Stimulated activated CD8-positive, alpha-beta memory T cell treated with anti-CD3 and anti-CD28 coated beads, Interleukin-15, amount 100 ng/mL, for 4 hours (primary cell): Measurements from ENCODE around the gene PCDH1.

Experiments
- DNase-seq, 2 donors: peaks; one replicate each; pipeline ENCODE4 v3.0.0-alpha.2; 2020; ENCODE audit warnings: low read depth in 2 of 2

PCDH1 gene

DNA sequence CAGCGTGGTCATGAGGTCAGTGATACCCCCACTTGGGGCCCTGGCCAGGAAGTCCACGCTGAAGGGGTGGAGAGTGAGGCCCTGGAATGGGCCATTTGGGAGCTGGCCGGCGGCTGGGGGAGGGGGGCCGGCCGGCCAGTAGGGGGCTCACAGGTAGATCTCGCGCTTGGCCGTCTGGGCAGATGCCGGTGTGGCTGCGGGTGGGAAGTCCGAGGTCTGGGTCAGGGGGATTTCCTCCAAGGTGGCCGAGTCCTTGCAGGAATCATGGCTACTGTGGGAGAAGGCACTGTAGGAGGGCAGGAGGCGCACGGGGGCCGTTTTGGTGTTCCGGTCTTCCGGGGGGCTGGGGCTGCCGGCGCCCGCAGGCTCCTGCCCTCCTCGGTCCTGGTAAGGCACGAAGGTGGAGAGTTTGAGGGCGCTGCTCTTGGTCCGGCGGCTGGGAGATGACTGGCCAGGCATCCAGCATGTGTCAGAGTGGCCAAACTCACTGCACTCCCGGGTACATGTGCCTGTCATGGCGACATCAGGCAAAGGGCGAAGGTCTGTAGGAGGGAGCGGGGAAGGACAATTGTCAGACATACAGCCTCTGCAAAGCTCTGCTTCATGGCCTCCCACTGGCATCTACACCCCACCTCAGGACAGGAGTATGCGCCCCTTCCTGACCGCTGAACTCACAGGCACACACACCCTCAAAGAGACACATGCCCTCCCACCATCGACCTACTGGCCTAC, 24.1 kb downstream of the PCDH1 start:
- DNase-seq = no peak

DNA sequence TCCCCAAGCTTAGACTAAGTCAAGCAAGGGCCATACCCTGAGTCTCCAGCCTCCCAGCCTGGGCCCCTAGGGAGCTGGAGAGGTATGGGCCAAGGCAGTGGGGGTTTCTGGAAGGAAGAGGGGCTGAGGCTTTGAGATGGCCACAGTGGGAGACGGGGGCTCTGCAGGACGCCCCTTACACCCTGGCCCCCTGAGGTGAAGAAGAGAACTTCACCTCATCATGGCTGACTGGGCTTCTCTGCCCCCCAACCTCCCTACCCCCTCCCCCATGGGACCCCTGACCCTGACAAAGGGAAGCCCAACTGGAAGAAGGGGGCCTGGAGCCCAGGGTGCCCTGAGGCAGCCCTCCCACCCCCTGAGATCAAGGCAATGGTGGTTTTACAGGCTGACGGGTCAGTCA, 25.8 kb downstream of the PCDH1 start:
- DNase-seq = no peak

DNA sequence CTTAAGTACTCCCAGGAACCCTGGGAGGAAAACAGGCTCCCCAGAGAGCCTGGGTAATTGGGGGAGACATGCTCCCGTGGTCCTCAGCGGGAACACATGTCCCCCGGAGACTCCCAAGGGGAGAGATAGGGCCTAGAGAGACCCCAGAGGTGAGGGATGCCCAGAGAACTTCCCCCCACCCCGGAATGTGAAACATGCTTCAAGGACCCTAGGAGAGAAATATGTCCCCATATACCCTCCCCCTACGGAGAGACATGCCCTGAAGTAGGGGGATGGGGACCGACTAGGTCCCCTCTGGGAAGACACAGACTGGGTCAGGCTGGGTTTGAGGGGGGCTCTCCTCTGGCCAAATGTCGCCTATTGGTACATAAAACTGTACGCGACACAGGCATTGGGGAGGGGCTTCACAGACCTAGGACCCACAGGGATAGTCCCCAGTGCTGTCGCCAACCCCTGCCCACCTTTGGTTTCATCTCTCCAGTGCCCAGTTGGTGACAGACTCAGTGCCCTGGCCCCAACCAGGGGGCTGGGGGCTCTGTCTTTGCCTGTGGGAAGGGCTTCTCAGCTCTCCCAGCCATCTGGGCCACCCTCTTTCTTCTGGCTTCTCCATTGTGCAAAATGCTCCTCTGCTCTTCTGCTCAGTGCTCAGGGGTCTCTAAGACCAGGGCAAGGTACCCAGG, 26.9 kb downstream of the PCDH1 start:
- no peak for DNase-seq

DNA sequence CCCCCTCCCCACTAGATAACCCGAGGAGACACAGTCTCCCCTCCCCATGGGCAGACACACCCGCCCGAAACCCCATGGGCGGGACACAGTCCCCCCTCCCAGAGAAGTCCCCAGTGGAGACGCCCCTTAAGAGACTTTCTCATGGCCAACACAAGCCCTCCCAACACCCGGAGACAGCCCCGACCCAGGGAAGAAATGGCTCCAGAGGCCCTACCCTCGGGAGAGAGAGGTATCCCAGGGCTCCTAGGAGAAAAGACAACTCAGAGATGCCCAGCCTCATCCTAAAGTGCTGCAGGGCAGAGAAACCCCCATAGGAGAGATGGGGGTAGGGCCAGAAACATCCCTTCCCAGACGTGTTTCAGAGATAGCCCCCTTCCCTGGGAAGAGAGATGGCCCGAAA, 27.4 kb downstream of the PCDH1 start:
- DNase-seq = no peak

DNA sequence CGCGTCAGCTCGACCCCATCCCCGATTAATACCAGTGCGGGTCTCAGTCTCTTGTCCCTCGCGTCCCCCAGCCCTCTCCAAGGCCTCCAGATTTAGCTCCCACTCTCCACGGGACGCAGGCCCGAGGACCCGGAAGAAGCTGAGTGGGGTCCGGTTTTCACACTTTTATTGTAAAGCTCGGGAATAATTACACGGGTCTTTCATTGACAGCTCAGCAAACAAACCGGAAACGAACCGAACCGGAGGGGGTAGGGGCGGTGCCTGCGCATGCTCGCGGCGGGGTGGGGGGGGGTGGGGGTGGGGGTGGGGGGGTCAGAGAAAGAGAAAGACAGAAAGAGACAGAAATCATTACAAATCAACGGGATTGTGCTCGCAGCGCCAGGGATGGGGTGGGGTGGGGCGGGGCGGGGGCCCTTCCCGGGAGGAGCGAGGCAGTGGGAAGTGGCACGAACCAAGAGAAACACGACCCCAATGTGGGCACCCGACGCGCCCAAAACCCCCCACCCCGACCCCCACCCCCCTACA, 27.9 kb downstream of the PCDH1 start:
- peak in 1 of 2 donors; percentile 8 for DNase-seq

DNA sequence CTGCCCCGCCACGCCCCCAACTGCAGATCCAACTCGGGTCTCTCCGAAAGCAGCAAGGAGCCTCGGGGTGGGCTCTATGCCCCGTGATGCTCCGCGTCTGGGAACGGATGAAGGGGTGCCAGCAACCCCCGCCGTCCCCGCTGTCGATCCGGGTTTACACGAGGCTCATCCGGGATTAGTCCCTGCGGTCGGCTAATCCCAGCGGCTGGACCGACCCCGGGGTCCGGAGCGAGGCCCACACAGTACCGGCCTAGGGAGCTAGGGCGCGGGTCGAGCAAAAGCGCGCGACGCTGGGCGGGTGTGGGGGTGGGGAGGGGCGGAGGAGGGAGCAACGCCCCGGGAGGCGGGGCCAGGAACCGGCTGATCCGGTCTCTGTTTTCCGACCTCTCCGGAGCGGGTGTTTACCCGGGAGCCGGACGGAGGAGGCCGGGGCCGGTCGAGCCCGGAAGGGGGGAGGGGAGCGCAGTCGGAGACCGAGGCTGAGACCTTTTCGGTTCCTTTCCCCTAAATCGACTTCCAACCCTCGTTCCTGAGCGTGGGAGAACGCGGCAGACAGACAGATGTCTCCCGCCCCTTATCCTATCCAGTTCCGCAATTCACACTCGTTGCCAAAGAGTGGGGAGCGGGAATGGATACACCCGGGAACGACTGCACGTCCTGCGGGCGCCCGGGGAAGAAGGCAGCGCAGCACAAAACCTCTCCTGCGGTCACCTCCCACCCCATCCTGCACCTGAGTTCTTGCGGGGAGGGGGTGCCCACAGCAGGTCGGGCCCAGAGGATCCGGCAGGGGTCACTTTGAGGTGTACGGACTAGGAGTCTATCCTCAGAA, 28.6 kb downstream of the PCDH1 start:
- peak; percentile 15 to 35 for DNase-seq

DNA sequence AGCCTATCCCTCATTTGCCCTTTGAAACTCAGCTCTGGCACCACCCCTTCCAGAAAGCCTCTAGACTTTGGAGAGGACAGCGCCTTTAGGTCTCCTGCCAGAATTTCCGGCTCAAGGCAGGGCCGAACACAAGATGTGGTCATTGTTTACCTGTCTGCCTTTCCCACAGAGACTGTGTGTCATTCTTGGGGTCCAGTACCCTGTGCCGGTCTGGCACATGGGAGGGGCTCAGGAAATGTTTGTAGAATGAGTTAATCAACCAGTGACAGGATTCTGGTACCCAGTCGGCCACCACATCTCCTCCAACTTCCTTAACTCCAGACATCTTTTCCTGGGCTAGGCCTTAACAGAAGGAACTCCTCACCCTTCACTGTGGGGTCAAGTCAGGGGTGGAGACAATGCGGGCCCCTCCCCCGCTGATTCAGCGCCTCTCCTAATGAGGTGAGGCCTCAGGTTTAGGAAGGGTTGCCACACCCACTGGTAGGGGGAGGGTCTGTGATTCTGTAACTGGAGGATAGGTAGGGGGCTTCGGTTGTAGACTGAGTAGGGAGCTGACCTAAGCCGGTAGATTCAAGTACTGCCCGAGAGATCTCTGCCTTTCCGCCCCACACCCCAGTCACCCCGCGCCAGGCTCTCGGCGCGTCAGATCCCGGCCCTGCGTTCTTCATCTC, 29.3 kb downstream of the PCDH1 start:
- DNase-seq = no peak

DNA sequence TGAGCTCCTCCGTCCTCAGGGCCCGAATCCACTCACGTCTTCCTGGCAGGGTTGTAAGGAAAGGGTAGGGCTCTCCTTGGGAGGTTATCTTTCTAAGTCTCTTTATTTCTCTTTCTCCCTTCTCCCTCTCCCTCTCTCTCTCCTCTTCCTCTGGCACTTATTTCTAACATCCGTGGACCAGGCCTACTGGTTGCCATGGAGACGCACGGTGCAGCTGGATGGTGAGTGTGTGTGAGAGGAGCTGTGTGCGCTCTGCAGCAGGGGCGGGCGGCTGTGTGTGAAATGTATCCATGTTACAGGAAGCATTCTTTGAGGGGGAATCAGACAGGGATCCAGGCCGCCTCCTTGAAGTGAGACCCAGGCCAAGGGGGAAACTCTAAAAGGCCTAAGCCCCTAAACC, 32.2 kb downstream of the PCDH1 start:
- DNase-seq = no peak

DNA sequence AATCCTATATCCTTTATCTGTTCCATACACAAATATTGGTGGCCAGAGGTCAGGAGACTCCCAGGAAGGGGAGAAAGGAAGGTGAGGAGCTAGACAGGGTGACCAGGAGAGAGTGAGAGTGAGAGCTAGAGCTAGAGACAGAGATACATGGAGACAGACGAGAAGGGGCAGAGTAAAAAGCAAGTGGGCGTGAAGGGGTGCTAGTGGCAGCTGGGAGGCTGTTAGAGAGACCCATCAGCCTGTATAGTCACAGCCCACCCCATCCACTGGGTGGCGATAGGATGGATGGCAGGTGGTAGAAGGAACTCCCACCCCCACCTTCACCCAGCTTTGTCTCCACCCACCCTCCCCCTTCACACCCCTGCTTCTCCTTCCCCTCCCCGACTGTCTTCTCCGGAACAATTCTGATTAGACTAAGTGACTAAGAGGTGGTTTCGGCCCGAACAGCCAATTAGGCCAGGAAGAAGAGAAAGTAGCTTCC, 32.8 kb downstream of the PCDH1 start:
- DNase-seq = no peak

DNA sequence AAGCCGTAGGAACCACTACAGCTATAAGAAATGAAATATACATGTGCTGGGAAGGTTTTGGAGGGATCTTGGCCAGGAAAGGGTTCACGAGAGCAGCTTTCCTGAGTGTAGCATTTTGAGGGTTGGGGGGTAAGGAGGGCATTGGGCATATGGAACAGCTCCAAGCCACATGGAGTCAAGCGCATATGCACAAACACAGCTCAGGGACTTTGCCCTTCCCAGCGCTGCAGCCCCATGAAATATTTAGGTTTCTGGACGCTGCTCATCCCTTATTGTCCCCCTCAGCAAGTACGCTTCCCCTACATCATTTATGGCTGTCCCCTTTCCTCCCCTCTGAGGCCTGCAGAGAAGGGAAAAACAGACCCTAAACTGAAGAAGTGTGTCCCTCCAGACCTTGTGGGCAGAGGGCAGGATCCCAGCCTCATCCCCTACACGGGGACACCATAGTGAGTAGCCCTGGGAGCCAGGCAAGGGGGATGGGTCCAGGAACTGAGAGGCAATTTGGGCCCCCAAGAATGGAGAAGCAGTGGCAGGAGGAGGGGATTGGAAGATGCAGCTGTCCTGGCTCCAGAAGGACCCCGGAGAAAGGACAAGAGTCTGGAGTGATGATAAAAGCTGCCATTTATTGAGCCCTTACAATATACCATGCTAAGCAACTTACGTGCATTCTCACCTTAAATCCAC, 33.7 kb downstream of the PCDH1 start:
- no peak for DNase-seq

DNA sequence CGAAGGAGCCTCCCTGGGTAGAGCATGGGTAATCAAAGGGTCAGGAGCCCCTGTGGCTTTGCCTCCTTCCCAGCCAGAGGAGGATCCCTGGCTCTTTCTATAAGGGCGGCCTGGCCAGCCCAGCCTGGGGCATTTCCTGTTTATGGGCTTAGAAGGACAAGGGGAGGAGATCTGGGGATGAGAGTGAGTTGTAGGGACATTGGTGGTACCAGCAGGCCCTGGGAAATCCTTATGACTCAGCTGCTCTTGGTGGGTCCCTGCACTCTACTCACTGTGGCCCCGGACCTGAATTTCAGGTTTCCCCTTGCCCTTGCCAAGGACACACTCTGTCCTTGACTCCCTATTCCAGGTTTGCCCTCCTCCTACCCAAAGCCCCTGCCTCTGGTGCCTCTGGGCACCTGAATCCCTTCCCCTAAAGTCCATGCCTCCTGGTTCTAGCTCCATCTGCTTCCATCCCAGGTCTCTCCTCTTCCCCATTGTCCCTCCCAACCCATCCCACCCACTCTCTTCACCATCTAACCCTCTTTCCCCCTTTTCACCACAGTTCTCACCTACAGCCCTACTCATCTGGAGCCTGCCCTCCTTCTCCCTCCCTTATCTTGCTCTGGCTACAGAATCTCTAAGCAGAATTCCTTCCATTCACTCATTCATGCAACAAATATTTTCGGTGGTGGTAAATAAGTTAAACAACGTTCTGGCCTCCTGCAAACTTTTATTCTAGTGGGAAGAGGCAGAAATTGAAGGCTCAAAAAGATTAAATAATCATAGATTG, 34.9 kb downstream of the PCDH1 start:
- DNase-seq = no peak

DNA sequence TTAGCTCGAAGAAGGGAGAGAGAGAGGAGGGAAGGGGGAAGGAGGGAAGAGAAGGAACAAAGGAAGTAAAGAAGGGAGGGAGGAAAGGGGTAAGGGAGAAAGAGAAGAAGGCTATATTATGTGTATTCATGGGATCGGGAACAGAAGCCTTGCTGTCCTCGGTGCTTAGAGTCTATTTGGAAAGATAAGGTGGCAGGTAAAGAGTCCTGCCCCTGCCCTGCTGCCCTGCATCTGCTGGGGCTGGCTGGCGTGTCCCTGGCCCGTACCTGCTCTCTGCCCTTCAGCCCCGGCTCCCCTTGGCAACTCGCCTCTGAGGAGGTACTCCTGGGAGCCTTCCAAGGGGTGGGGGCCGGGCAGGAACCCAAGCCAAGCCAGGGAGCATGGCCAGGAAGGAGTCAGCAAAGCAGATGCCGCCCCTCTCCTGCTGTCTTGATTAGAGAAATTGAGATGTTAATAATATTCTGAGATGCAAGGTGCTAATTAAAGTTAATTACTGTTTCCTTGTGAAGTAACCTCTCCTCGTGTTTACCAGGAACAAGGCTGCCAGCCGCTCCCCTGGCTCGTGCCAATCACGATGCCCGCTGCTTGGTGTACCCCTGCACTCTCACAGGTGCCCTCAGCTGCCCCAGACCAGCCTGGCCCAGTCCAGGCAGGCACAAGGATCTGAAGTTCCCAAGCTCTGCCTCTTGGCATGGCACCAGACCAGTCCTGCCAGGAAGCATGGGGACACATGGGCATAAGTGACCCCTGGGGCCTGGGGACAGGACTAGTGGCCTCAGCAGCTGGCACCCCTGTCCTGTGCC, 36.6 kb downstream of the PCDH1 start:
- DNase-seq = no peak

DNA sequence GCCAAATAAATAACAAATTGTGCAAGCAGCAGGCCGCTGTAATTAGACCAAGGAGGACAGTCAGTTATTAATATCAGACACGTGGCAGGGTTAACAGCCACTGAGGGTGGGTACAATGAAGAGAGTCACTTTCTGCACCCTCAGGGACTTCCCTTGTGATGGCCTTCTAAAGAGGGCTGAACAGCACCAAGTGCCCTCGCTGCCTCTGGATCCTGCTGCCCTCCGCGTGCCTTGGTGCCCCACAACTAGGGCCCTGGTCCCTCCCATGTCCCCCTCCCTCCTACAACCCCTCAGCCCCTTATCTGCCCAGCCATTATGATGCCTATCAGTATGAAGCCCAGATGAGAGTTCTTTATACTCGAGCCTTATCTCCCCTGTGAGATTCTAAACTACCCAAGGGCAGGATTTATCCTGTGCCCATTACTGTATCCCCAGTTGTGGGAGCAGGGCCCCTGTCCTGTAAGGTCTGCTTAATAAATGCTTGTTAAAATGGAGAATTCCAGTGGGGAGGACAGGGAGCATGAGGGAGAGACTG, 37.3 kb downstream of the PCDH1 start:
- no peak for DNase-seq

DNA sequence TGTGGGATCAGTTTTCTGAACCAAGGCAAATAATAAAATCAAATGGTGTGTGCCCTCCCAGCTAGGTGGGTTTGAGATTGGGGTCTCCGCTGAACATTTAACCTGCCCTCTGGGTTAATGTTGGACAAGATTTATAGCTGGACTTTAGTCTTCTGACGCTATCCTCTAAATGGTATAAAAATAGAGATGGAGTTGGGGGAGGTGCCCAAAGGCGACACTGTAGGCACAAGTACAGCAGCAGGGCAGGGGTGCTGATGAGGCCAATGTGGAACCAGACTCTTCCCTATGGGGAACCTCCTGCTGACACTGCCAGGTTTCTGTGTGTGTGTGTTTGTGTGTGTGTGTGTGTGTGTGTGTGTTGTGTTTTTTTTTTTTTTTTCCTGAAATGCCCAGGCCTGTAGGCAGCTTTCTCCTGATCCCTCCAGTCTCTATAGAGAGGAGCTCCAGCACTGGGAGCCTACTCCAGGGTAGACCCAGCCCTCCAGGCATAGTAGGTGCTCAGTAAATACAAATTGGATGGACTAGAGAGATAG, 37.9 kb downstream of the PCDH1 start:
- no peak for DNase-seq

DNA sequence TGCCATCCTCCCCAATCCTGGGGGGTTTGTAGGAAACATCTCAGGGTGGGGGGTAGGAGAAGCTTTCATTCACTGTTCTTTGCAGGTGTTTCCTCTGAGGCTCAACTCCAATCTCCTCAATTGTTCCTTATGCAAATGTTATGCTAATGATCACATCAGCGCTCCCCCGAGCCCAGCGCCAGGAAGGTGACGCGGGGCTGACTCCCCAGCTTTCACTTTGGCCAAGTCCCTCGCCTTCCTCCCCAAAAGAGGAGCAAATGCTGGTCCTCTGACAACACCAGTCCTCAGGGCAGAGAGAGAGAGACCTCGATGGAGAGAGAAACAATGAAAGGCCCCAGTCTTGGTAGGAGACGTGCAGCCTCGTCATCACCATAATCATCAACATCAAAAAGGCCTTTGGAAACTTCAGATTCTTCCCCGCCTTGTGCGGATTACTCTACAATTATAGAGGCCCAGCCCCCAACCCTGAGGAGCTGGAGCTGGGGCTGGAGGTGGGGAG, 39.1 kb downstream of the PCDH1 start:
- no peak for DNase-seq

DNA sequence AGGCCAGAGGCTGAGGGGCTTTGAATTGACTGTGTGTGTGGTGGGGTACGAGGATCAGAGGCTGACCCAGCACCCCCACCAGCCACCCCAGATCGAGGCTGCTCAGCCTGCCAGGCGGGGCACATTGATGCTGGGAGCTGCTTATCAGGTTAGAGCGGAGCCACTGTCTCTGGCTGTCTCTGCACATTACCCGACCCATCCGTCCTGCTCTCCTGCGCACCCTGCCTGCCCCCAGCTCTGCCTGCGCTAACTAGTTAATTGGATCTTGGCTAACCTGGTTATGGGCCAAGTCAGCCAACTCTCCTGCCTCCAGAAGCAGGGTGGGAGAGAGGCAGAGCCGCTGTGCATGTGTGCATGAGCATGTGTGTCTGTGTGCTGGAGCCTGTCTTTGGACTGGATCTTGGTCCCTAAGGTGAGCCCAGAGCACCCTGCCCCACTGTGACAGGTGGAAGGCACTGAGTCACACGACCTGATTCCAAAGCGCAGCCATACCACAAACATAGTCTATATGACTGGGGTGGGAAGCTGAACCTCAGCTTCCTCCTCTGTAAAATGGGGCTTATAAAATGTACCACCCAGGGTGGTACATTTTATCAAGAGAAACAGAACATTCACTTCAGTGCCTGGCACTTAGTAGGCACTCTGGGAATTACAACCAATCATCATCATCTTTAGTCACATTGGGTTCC, 39.7 kb downstream of the PCDH1 start:
- no peak for DNase-seq

DNA sequence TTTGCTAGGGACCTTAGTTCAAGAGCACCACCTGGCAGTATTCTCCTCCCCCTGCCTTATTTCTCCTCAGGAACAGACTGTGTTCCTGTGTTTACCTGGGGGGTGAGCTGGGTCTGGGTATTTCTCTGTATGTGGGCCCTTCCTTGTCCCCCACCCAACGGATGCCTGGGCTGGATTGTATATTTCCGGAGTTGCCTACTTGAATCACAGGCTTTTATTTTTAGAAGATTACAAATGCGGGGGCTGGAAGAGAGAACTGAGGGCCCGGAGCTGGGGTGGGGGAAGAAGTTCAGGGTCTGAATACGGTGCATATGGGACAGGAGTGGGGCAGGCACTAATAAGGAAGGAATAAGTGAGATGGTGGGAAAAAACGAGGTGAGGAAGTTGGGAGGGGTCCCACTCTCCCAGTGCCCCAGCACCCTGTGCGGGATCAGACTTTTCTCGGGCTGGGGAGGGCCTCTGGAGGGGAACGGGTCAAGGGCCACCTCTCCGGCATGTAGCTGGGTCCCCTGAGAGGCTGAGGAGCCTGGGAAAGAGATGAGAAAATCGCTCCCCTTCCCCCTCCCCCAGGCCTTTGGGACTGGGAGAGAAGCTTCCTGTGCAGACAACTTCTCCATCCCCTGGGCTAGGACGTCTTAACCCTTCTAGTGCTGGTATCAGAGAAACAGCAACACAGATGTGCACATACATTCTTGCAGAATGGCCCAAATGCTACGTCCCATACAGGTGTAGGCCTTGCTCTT, 42.1 kb downstream of the PCDH1 start:
- no peak for DNase-seq
